C4-2B (cell line): ENCODE results near the gene STAC3.

Experiments
- ZFX ChIP-seq: fragments of 450-650 bp; IDR thresholded peaks from 2 replicates; pipeline ENCODE4 v1.6.1; 2017
- TF ChIP-seq, protein P1 (sequence below): fragments of 450-650 bp; conservative IDR thresholded peaks from 2 replicates; pipeline ENCODE4 v1.5.1; 2017; ENCODE audit warnings: mild to moderate bottlenecking

DNA sequence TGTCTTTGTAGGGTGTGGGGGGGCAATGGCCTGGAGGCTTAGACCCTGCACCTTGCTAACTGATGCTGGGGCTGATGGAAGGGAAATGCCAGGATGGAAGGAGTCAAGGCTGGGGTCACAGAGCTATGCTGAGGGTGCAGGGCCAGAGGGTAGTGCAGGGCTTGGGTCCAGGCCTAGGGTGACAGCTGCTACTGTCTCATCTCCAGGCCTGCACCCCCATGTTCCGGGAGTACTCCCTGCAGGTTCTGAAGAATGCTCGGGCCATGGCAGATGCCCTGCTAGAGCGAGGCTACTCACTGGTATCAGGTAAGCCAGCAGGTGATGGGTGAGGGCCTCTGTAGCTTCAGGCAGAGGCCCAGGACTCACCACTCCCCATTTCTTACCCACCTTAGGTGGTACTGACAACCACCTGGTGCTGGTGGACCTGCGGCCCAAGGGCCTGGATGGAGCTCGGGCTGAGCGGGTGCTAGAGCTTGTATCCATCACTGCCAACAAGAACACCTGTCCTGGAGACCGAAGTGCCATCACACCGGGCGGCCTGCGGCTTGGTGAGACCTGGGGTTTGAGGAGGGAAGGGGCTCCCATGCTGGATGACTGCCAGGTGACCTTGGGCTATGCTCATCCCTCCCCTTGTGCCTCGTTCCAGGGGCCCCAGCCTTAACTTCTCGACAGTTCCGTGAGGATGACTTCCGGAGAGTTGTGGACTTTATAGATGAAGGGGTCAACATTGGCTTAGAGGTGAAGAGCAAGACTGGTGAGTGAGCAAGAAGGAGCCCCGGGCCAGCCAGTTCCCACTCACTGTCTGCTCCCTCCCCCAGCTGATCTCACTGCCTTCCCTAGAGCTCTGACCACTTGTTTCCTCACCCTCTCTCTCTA, 17.4 kb downstream of the STAC3 start:
- TF ChIP-seq, protein P1, sequence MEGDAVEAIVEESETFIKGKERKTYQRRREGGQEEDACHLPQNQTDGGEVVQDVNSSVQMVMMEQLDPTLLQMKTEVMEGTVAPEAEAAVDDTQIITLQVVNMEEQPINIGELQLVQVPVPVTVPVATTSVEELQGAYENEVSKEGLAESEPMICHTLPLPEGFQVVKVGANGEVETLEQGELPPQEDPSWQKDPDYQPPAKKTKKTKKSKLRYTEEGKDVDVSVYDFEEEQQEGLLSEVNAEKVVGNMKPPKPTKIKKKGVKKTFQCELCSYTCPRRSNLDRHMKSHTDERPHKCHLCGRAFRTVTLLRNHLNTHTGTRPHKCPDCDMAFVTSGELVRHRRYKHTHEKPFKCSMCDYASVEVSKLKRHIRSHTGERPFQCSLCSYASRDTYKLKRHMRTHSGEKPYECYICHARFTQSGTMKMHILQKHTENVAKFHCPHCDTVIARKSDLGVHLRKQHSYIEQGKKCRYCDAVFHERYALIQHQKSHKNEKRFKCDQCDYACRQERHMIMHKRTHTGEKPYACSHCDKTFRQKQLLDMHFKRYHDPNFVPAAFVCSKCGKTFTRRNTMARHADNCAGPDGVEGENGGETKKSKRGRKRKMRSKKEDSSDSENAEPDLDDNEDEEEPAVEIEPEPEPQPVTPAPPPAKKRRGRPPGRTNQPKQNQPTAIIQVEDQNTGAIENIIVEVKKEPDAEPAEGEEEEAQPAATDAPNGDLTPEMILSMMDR, result no peak
- no peak for TF ChIP-seq ZFX
